ENCODE results near the gene AK8. TPM values are rescaled to one million over a fixed set of nuclear protein-coding genes. Genes with fewer than 3 reads are reported as not detected.

AK8 gene
- total RNA-seq, 1 donor from 2014 or later: 1.1 TPM

- DNase-seq: no peak
Observed at GRCh38 chr9:132770770-132771310, 107.2 kb downstream of the AK8 start.

GRCh38 chr9:132769906-132770769 is 107.9 kb downstream of the AK8 start:
- DNase-seq: peak; percentile 27

- DNase-seq: no peak
Observed at GRCh38 chr9:132768932-132769905, 108.9 kb downstream of the AK8 start.

GRCh38 chr9:132763574-132763973 is 114.5 kb downstream of the AK8 start:
- no peak for DNase-seq

GRCh38 chr9:132762896-132763295 is 115.2 kb downstream of the AK8 start:
- DNase-seq: no peak

GRCh38 chr9:132761602-132762001 is 116.5 kb downstream of the AK8 start:
- DNase-seq: no peak

DNA sequence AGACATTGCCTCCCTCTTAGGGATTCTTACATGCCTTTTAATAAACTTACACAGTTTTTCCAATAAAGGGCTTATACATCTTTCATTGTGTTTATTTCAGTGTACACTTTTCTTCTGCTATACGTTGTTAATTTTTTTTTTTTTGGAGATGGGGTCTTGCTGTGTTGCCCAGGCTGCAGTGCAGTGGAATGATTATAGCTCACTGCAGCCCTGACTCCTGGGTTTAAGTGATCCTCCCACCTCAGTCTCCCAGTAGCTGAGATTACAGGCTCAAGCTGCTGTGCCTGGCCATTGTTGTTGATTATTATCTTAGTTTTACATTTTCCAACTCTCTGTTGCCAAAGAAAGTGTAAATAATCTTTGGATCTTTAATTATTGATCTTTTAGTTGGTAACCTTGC is 118.0 kb downstream of the AK8 start:
- DNase-seq: no peak

DNA sequence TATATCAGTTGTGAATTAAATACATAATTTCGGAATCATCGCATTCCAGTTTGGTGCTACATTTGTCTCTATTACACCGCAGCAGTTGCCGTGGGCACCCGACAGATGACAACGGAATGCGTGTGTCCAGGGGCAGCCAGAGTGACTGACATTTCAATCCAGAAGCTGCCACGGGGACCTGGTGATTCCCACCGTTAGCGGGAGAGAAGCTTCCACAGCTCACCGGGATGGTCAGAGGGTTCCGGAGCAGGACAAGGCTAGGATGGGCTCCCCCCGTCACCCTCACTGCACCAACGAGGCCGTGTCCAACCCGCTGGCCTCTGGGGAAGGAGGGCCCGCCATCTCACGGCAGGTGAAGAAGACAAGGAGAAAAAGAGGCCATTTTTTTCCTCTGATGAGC is 121.1 kb downstream of the AK8 start:
- DNase-seq: no peak

GRCh38 chr9:132756214-132756845 is 121.8 kb downstream of the AK8 start:
- no peak for DNase-seq

GRCh38 chr9:132755096-132755495 is 123.0 kb downstream of the AK8 start:
- no peak for DNase-seq

DNA sequence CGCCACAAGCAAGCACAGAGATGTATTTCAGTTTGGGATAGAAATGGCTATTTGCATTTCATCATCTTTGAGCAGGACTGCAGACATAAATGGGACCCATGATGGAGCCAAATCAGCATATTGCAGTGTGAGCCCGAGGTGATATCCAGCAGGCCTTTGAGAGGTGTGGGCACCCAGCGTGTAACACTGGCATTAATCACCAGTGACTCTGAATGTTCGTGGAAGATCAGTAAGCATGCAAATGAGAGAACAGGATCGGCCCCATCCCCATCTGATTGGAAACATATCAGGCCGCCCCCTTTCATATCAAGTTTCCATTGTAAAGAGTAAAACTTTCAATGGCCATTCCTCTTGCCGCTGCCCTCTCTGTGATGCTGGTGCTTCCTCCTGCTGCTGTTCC is 123.8 kb downstream of the AK8 start:
- no peak for DNase-seq

DNA sequence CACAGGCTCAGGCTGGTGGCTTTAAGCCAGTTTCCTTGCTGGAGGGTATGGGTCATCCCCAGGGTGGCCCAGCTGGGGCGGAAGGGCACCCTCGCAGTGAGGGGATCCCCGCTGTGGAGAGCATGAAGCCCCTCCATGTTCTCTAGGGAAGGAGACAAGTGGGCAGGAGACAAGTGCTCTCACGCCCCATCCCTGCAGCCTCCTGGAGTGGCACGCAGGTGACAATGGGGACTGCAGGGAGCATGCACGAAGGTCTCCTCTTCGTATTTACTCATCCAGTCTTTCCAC is 124.5 kb downstream of the AK8 start:
- no peak for DNase-seq

DNA sequence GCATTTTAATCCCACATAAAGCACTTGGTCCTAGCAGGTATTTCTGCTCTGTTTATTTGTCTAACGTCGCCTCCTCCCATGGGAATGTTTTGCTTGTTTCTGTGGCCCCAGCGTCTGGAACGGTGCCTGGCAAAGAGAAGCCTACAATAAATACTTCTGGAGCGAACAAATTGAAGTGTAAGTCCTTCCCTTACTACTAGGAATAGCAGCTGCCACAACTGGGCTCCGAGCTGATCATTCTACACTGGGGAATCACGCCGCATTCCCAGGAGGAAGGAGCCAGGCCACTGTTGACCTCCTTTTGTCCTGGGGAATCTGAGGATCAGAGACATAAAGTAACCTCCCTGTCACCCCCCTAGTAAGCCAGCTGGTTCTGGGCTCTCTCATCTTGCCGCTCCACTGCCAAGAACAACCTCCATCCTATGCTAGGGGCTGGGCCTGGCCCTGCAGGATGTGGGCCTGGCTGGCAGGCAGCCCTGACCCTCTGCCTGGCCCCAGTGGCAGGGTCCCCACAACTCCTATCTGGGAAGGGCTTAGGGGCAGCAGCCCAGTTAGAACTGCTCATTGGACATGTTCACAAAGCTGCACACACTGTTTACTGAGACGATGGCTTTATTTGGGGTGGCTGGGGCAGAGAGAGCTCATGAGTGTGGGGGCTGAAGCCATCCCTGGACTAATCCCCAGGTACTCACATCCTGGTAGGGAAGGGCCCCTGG is 125.0 kb downstream of the AK8 start:
- DNase-seq: no peak

DNA sequence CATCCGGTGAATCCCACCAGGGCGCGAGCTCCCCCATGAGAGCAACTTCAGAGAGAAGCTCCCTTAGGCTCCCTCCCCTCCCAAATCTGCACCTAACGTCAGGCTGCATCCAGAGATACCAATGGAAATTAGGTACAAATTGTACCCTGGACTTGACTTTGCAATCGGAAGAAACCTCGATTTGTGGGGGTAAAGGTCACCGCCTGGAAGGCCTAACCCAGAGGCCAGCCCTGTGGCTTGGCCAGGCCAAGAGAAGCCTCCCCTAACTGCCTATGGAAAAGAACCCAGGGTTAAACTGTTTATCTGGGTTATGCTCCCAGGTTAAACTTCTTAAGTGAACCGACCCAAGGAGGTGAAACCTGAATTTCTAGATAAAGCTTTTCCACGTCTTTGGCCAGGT is 127.4 kb downstream of the AK8 start:
- no peak for DNase-seq

- DNase-seq: no peak
Observed at GRCh38 chr9:132749306-132749705, 128.8 kb downstream of the AK8 start.

- no peak for DNase-seq
Observed at GRCh38 chr9:132748450-132748849, 129.6 kb downstream of the AK8 start.

DNA sequence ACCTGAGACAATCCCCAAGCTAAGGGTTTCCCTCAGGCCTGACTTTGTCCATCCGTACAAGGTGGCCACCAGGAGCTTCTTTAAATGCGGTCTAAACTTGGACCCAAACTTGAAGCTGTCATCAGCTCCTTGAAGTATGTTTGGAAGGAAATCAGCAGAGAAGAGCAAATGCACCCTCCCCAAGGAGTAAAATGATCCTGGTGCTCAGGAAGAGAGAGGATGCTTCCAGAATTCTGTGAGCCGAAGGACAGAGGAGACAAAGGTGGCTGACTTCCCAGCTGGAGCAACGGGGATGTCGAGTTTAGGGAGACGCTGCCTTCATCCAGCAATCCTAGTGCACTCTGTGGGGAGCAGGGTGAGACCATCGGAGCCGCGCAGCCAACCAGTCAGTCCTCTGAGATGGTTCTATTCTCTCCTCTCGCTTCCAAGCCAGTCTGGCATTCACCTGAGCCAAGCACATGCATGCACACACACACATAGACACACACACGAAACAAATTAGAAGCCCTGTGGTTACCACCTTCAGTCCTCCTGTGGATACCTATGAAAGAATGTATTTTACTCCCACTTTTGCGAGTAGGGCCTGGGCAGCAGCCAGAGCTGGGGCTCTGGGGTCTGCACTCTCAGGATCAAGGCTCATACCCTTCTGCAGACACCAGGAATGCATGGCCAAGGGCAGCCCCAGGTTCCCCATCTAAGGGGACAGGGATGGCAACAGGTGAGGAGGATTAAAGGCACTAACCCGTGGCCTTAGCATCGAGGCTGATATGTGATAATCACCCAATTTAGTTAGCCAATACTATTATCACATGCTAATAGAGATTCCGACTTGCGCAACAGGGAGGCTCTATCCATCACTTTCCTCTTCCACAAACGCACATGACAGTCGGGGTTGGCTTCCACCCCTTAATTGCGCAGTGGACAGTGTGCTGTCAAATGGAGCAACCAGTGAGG is 132.1 kb downstream of the AK8 start:
- no peak for DNase-seq

GRCh38 chr9:132744881-132745755 is 133.0 kb downstream of the AK8 start:
- DNase-seq: no peak

DNA sequence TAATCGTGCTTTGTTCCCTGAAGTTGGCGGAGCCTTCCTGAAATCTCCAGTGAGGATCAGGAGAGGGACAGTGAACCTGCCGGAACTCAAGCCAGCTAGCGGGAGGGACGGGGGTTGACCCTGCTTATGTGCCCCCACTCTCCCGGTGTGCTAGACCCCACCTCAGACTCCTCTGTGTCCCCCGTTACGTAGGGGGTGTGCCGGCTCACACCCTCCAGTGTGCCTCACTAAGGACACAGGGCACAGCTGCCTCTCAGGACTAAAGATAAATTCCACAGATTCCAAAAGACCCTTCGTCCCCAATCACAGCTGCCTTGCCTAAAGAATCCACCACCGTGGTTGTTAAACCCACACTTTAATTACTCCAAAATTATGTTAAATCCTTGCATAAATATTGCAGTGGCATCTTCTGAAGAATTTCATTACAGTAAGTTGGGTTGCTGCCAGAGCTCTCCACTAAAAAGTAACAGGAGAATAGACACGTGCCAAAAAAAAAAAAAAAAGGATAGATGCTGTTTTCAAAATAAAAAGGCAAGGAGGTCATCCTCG is 134.1 kb downstream of the AK8 start:
- DNase-seq: no peak
